Smooth muscle cell of the umbilical artery (primary cell): ENCODE measurements around the gene P2RX6. TPM values are rescaled to one million over a fixed set of nuclear protein-coding genes. Genes with fewer than 3 reads are reported as not detected.

Experiments
- total RNA-seq: library from RNA; depleted of rRNA; stranded (reverse); fragments of >200 nt; gene quantifications from 2 replicates; pipeline ENCODE4 v1.2.3, GENCODE V29; 2014

Gene P2RX6
- 4.5 and 8.3 TPM in 2 replicates for total RNA-seq

GRCh38 chr22:21014726-21015465 lies at the start of gene P2RX6:
TSS of gene P2RX6 (plus strand) at chr22:21015165. CDS start at chr22:21015175, 10 bp downstream.

GRCh38 chr22:20966883-20967696 lies 47.9 kb upstream of the P2RX6 start, which contains the start of gene AIFM3:
TSS of gene AIFM3 (plus strand) at chr22:20967255. CDS start at chr22:20967945, 690 bp downstream.

GRCh38 chr22:20981787-20982562 lies 33.0 kb upstream of the P2RX6 start, which contains the start of gene LZTR1:
TSS of gene LZTR1 (plus strand) at chr22:20982297. CDS start at chr22:20982372, 75 bp downstream.

DNA sequence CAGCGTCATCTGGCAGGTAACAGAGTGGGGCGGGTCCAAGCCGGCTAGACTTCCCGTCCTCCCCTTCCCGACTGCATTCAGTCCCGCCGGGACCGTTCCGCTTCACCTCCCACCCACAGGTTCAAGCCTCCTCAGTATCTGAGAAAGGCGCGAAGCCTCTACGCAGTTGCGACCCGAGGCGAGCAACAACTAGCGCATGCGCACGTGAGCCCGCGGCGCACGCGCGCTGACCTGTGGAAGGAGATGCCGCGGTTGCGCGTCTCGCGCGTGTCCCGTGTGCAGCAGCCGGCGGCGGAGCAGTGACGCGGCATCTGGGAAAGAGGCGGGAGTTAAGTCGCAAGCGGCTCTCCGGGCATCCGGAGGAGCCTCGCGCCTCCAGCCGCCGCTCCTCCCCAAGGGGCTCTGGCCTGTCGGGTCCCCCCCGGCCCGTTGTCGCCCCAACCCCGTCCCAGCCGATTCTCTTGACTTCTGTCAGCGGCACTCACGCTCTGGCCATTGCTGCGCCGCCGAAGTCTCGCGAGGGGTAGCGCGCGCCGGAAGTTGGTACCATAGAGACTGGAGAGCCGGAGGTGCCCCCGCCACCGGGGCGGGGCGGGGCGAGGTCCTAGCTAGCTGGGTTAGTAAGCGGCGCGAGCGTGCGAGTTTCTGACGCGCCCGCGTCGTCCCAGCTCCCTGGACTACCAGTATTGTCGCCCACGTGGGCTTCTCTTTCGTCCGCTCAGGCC lies 13.2 kb upstream of the P2RX6 start, which contains the start of gene THAP7:
Gene THAP7 (minus strand): TSS at position 518 of the 725 bp plus-strand sequence. CDS start 207 bp downstream, at position 311.

DNA sequence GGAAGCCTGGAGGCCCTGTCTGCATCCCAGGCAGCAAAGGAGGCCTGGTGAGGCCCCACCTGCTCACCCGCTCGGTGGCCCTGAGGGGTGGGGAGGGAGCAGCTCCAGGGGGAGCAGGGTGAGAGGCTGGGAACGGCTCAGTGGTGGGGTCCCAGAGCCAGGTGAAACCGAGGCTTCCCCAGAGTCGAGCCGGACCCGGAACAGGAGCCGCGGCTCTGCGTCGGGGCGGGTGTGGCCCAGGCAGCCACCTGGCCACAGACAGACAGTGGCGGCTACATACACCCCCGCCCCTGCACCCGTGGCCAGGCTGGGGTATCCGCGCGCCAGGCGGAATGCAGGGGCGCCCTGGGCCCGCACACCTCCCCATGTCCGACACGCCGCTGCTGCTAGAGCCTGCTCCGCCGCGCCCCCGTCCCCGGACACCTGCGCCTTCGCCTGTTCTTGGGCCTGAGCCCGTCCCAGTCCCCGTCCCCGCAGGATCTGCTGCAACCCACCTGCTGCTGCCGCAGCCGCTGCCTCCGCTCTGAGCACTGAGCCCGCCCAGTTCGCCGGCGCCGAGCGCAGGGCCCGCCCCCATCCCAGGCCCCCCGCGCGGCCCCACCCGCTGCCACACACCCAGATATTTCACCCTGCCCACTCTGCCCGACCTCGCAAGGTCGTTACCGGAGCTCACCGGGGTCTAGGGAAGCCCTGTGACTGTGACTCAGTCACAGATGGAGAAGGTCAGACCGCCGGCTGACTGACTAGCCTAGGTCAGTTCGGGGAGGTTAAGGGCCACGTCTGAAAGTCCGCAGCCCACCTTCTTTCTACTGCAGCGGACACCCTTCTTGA lies 17.3 kb downstream of the P2RX6 start, which contains the start of gene SLC7A4:
Gene SLC7A4 (minus strand): TSS at position 525 of the 831 bp plus-strand sequence. CDS start 749 bp downstream, outside the sequence.

DNA sequence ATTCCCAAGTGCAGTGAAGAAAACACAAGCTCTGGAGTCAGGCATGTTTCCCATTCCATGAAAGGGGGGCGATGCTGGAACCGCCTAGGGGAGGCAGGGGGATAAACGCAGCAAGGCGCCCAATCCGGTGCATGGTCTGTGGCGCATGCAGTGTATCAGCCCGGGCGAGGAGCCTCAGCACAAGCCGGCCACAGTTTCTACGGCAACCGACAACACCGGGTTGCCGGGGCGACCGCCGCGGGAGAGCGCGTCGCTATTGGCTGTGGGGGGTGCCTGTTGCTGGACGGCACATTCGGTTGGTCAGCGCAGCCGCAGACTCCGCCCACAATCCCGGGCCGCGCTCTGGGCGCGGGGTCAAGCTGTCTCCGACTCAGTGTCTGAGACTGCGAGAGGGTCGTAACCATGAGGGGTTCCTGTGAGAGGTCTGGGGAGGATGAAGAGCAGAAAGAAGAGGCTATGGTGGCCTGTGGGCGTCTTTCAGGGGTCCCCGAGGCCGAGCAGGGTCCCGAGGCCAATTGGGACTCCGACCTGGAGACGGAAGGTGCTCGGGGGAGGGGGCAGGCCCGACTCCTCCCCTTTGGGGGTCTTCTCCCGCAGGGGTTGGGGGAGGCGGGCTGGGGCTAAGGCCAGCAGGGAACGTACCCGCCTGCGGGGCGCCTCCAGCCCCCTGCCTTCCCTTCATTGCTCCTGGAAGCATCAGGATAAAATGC lies 30.8 kb downstream of the P2RX6 start, which contains the start of gene LRRC74B:
Gene LRRC74B (plus strand): TSS at position 362 of the 710 bp plus-strand sequence. CDS start 41 bp downstream, at position 403.

Other genes starting within 250 kb of the P2RX6 start
- not detected in 2 replicates for gene SERPIND1, start 241.1 kb upstream of the P2RX6 start, total RNA-seq
- 19.6 and 39.4 TPM in 2 replicates for gene PI4KA, start 156.4 kb upstream of the P2RX6 start, total RNA-seq
- 5.0 and 7.1 TPM in 2 replicates for gene SNAP29, start 156.2 kb upstream of the P2RX6 start, total RNA-seq
- 43.4 and 48.3 TPM in 2 replicates for gene CRKL, start 97.8 kb upstream of the P2RX6 start, total RNA-seq
- 0.59 and 0.78 TPM in 2 replicates for gene AIFM3, start 47.9 kb upstream of the P2RX6 start, total RNA-seq
- gene LZTR1, start 32.9 kb upstream of the P2RX6 start, total RNA-seq: 54.3 and 67.1 TPM in 2 replicates
- 14.5 and 23.2 TPM in 2 replicates for gene THAP7, start 13.0 kb upstream of the P2RX6 start, total RNA-seq
- gene SLC7A4, start 17.4 kb downstream of the P2RX6 start, total RNA-seq: 0.30 TPM in 1 of 2 replicates, not detected in the other
- under 0.01 TPM in 1 of 2 replicates, not detected in the other for gene LRRC74B, start 30.8 kb downstream of the P2RX6 start, total RNA-seq